Measurements from ENCODE around the gene RTN4RL1. TPM values are rescaled to one million over a fixed set of nuclear protein-coding genes. Genes with fewer than 3 reads are reported as not detected.

Gene RTN4RL1
- 0.34 and 0.71 TPM in 2 replicates for total RNA-seq

GRCh38 chr17:2025220-2025621 lies at the start of gene RTN4RL1:
Gene RTN4RL1, minus strand, starts transcription at chr17:2025334. Its CDS starts 469 bp downstream, at chr17:2024865.

GRCh38 chr17:2054512-2055291 lies 29.6 kb upstream of the RTN4RL1 start, which contains the start of gene HIC1:
Gene HIC1, plus strand, starts transcription at chr17:2055103. Its CDS starts 1,588 bp downstream, at chr17:2056691.

DNA sequence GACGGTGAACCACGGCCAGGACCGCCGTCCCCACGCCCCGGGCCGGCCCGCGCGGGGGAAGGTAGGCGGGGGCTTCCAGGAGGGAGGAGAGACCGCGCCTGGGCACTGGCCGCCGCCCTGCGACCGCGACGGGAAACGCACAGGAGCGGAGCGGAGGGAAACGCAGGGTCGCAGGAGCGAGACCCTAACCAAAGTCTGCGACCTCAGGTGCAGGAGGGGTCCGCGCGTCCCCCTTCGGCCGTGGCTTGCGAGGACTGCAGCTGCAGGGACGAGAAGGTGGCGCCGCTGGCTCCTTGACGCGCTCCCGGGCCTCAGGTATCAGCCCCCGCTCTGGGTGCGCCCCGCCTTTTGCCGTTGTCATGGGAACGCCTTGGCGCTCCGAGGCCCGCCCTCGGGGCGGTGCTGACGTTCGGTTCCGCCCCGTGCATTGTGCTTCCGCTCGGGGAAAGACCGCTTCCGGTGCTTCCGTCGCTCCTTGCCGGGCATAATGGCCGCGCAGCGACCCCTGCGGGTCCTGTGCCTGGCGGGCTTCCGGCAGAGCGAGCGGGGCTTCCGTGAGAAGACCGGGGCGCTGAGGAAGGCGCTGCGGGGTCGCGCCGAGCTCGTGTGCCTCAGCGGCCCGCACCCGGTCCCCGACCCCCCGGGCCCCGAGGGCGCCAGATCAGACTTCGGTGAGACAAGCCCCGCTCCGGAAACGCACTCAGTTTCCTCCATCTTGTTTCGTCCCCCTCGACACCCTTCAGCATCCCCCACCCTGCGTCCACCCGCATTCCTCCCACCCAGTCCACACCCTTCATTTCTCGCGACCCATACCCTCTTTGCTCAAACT lies 16.6 kb upstream of the RTN4RL1 start, which contains the start of gene OVCA2:
TSS of gene OVCA2 (plus strand) at position 462 of the 829 bp plus-strand sequence. CDS start at position 488, 26 bp downstream.

GRCh38 chr17:2029911-2030778 lies 5.0 kb upstream of the RTN4RL1 start, which contains the start of gene DPH1:
Gene DPH1, plus strand, starts transcription at chr17:2030153. Its CDS starts 17 bp downstream, at chr17:2030170.

Other genes starting within 250 kb of the RTN4RL1 start
- gene SMYD4, start 195.4 kb downstream of the RTN4RL1 start, total RNA-seq, result 8.5 and 11.2 TPM in 2 replicates
- 29.4 and 54.2 TPM in 2 replicates for gene RPA1, start 195.3 kb downstream of the RTN4RL1 start, total RNA-seq
- 12.3 and 22.1 TPM in 2 replicates for gene DPH1, start 4.8 kb upstream of the RTN4RL1 start, total RNA-seq
- gene OVCA2, start 16.7 kb upstream of the RTN4RL1 start, total RNA-seq, result 23.3 and 91.2 TPM in 2 replicates
- gene HIC1, start 29.8 kb upstream of the RTN4RL1 start, total RNA-seq, result 1.4 and 3.3 TPM in 2 replicates